Astrocyte of the spinal cord (primary cell): ENCODE results near the gene RALGPS1.
A peak's percentile ranks its signal among the peaks of the same experiment; 100 is the strongest.
"Not testable (repeated sequence)": the region's sequence is repeated elsewhere in the genome, so short reads cannot be mapped to it uniquely, and the experiment has no call there.

Experiments used
- DNase-seq: peaks from one replicate; pipeline ENCODE4 v3.0.0; 2011; ENCODE audit warnings: low read depth, low spot score
- H3K4me3 ChIP-seq: 2 replicates; pipeline ENCODE4 v1.5.1; 2011; ENCODE audit warnings: low read depth, mild to moderate bottlenecking, low read length, moderate library complexity
- in situ Hi-C: cut with HindIII; loops from 2 replicates; pipeline ENCODE4 v1.10.0; 2017; ENCODE audit warnings: low sequenced_read_pairs
- TF ChIP-seq, protein P1 (sequence below): IDR thresholded peaks from 2 replicates; pipeline ENCODE4 v1.5.1; 2012; ENCODE audit warnings: low read depth, mild to moderate bottlenecking, low read length, inconsistent platforms

Gene RALGPS1

DNA sequence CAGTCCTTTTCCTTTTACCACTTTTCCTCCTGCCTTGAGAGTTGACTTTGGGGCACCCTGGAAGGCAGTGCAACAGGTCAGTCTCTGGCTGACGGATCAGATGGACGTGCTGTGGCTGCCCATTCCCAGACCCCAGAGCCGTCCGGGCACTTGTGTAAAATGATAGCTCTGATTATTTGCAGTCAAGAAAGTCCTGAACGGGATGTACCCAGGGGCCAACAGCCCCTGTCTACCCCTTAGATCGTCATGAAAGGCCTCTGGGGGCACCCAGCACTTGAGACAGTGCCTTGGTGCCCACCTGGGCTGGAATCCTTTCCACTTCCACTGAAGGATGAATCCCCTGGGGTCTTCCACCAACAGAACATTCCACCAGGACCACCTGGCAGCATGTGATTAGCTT, 225.6 kb downstream of the RALGPS1 start:
- in situ Hi-C loops, result no loop called here
- DNase-seq, result no peak
- no peak overlapping the region for H3K4me3 ChIP-seq
- TF ChIP-seq, protein P1, sequence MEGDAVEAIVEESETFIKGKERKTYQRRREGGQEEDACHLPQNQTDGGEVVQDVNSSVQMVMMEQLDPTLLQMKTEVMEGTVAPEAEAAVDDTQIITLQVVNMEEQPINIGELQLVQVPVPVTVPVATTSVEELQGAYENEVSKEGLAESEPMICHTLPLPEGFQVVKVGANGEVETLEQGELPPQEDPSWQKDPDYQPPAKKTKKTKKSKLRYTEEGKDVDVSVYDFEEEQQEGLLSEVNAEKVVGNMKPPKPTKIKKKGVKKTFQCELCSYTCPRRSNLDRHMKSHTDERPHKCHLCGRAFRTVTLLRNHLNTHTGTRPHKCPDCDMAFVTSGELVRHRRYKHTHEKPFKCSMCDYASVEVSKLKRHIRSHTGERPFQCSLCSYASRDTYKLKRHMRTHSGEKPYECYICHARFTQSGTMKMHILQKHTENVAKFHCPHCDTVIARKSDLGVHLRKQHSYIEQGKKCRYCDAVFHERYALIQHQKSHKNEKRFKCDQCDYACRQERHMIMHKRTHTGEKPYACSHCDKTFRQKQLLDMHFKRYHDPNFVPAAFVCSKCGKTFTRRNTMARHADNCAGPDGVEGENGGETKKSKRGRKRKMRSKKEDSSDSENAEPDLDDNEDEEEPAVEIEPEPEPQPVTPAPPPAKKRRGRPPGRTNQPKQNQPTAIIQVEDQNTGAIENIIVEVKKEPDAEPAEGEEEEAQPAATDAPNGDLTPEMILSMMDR, result no peak

DNA sequence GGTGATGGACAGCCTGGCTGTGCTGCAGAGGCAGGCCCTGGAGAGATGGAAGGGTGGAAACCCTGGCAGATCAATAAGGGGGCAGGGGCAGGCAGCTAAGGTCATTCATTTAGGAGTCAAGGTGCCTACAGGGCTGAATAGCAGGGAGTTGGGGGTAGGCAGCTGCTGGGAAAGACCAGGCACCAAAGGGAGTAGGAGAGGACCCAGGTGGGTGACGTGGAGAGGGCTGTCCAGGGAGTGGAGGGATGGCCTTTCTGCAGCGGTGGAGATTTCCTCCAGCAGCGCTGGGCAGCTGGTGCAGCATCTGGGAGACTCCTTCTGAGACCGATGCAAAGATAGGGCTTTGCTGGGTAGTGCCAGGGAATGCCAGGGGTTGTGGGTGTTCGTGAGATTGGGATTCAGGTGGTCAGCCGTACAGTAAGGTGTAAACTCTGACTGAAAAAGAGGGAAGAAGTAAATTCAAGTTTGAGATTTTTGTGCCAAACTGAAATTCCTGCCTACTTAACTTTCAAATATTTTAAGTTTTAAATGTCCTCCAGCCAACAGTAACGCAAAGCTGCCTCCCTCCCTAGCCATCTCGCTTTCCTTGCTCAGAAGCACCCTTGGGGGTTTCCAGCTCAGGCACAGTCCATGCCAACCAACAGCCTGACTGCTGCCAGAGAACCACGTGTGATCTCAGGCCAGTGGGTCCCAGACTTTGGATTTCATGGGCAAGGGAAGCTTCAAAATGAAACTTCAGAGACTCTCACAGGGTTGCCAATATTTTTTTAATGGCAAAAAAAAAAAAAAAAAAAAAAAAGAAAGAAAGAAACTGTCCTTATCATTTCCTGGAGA, 226.5 kb downstream of the RALGPS1 start:
- in situ Hi-C loops, result no loop called here

DNA sequence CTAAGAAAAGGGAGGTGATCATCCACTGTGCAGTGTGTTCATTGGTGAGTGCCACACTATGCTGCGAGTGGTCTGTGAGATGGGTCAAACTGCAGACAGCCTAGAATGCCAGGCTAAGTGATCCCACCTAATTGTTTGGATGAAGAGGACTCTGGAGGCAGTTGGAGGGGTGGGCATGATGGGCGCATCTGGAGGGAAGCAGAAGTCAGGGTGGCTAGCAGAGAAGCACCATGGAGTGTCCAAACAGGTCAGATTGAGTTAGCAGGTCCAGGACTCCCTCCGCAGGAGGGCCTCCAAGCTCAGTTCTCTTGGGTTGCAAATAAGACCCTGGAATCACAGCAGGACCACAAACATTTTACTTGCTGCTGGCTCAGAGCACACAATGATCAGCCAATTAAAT, 227.7 kb downstream of the RALGPS1 start:
- DNase-seq, result no peak
- in situ Hi-C loops, result no loop called here
- H3K4me3 ChIP-seq, result no peak overlapping the region
- TF ChIP-seq, protein P1, result no peak

More for the DNA sequence above, 226.5 kb downstream of the RALGPS1 start:
- TF ChIP-seq, protein P1, result no peak
- H3K4me3 ChIP-seq, result no peak overlapping the region
- no peak for DNase-seq

DNA sequence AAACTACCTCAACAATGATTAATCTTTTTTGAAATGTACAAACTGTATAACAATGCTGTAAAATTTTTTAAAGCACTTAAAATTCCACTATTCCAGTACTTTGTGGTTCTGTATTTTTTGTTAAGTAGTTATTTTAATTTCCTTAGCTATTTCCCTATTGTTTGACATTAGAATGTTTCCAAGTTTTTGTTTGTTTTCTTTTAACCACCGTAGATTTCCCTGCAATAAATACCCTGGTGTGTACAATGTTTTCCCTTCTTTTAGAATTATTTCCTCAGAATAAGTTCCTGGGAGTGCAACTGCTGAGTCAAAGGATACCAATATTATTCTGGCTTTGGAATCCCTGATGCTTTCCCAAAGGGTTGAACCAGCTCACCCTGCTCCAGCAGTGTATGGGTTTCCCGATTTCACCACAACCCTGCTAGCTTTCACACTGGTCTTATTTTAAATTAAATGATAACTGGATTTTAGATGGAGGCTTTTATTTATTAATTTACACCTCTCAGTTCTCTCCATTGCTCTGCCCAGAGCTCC, 228.4 kb downstream of the RALGPS1 start:
- H3K4me3 ChIP-seq, result no peak overlapping the region
- in situ Hi-C loops, result no loop called here
- TF ChIP-seq, protein P1, result no peak
- no peak for DNase-seq

DNA sequence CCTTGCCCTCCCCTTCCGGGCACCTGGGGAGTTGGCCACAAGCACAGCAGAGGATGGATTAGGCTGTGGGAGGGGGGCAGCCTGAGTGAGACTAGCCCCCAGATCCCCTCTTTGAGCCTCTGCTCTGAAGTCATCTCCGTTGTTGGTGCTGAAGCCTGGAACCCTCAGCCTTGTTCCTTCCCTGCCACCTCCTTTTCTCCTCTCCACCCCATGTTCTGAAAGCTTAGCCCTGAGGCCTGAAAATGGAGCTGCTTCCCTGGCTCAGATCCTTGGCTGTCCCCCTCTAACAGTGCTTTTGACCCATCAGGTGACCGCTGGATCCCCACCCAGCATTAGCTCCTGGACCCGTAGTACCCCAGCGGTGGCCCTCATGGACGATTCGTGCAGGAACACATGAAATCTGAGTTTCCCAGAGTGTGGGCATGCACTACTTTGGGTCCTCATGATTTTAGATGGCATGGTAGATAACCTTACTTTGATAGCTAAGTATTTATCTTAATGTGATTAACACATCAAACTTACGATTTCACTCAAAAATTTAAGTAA, 229.4 kb downstream of the RALGPS1 start:
- DNase-seq, result no peak
- TF ChIP-seq, protein P1, result no peak
- in situ Hi-C loops, result no loop called here
- no peak overlapping the region for H3K4me3 ChIP-seq

DNA sequence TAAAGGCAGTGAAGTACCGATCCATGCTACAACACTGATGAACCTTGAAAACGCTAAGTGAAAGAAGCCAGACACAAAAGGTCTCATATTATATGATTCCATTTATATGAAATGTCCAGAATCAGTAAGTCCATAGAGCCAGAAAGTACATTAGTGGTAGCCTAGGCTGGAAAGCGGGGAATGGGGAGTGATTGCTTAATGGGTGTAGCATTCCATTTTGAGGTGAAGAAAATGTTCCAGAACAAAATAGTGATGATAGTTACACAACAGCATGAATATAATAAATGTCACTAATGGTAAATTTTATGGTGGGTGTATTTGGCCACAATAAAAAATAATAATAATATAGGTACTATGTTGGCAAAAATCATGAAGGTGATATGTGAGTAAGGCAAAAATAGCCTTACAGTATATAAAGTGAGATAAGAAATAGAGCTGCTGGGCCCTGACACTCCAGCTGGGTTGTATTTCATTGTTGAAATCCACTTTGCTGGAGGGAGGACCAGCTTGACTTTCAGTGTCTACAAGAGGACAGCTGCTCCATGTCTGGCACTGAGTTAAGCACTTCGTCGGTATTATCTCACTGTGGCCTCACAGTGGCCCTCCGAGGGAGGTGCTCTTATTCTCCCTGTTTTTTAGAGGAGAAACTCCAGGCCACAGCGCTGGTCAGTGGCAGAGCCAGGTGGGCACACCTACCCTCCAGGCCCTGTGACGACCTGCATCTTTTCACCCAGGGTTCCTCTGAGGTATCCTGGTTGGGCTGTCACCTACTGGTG, 230.3 kb downstream of the RALGPS1 start:
- DNase-seq, result no peak
- TF ChIP-seq, protein P1, result no peak
- no peak overlapping the region for H3K4me3 ChIP-seq
- in situ Hi-C loops, result no loop called here

DNA sequence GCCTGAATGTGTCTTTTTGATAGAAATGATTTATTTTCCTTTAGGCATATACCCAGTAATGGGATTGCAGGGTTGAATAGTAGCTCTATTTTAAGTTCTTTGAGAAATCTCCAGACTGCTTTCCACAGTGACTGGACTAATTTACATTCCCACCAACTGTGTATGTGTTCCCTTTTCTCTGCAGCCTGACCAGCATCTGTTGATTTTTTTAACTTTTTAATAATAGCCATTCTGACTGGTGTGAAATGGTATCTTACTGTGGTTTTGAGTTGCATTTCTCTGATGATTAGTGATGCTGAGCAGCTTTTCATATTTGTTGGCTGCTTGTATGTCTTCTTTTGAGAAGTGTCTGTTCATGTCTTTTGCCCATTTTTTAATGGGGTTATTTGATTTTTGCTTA, 232.3 kb downstream of the RALGPS1 start:
- in situ Hi-C loops, H3K4me3 ChIP-seq: not testable (repeated sequence)
- DNase-seq, result peak; percentile 47
